GM18499 (cell line): Measurements from ENCODE around the gene OR52K2.
"Not testable (repeated sequence)": the region's sequence is repeated elsewhere in the genome, so short reads cannot be mapped to it uniquely, and the experiment has no call there.

Source experiments
- ATAC-seq: cut with Tn5 transposase; IDR thresholded peaks from one replicate; pipeline ENCODE4 v1.9.1; 2021; ENCODE audit warnings: moderate number of reproducible peaks; ENCODE audit not compliant: insufficient read depth, unreplicated experiment

OR52K2 gene

GRCh38 chr11:4448995-4449394 lies at the start of gene OR52K2:
OR52K2 (plus strand) TSS chr11:4449295; CDS start chr11:4449340, 45 bp downstream.
- ATAC-seq, result no peak

GRCh38 chr11:4406206-4406605 lies 42.9 kb upstream of the OR52K2 start:
- ATAC-seq, result not testable (repeated sequence)

- ATAC-seq, result no peak
Measured at GRCh38 chr11:4416306-4416705, 32.8 kb upstream of the OR52K2 start.

- no peak for ATAC-seq
Measured at GRCh38 chr11:4416816-4417215, 32.3 kb upstream of the OR52K2 start.

- no peak for ATAC-seq
Measured at GRCh38 chr11:4418403-4418802, 30.7 kb upstream of the OR52K2 start.

GRCh38 chr11:4430051-4430450 lies 19.0 kb upstream of the OR52K2 start:
- ATAC-seq, result no peak

- ATAC-seq, result no peak
Measured at GRCh38 chr11:4433856-4434255, 15.2 kb upstream of the OR52K2 start.

- ATAC-seq, result no peak
Measured at GRCh38 chr11:4436411-4436810, 12.7 kb upstream of the OR52K2 start.

GRCh38 chr11:4441515-4441914 lies 7.6 kb upstream of the OR52K2 start:
- no peak for ATAC-seq

GRCh38 chr11:4443232-4443891 lies 5.7 kb upstream of the OR52K2 start:
- ATAC-seq, result no peak

- no peak for ATAC-seq
Measured at GRCh38 chr11:4453118-4453517, 4.0 kb downstream of the OR52K2 start.

- no peak for ATAC-seq
Measured at GRCh38 chr11:4454021-4454420, 4.9 kb downstream of the OR52K2 start.

- no peak for ATAC-seq
Measured at GRCh38 chr11:4455419-4455818, 6.3 kb downstream of the OR52K2 start.

GRCh38 chr11:4459500-4459899 lies 10.4 kb downstream of the OR52K2 start:
- ATAC-seq, result peak; percentile 77

- ATAC-seq, result no peak
Measured at GRCh38 chr11:4460151-4460550, 11.1 kb downstream of the OR52K2 start.

GRCh38 chr11:4464216-4465159 lies 15.4 kb downstream of the OR52K2 start:
- ATAC-seq, result no peak

- no peak for ATAC-seq
Measured at GRCh38 chr11:4465407-4465806, 16.3 kb downstream of the OR52K2 start.

- ATAC-seq, result no peak
Measured at GRCh38 chr11:4466131-4466870, 17.2 kb downstream of the OR52K2 start.

- no peak for ATAC-seq
Measured at GRCh38 chr11:4466871-4467442, 17.9 kb downstream of the OR52K2 start.

- no peak for ATAC-seq
Measured at GRCh38 chr11:4467811-4468606, 18.9 kb downstream of the OR52K2 start.
